HG03095 (cell line): Measurements from ENCODE around the gene GRPEL1.

Experiments
- ATAC-seq: cut with Tn5 transposase; IDR thresholded peaks from one replicate; pipeline ENCODE4 v1.9.1; 2021; ENCODE audit warnings: moderate library complexity; ENCODE audit not compliant: unreplicated experiment

The GRPEL1 gene

GRCh38 chr4:7025040-7025602, 42.7 kb downstream of the GRPEL1 start:
- no peak for ATAC-seq

GRCh38 chr4:7024336-7024890, 43.5 kb downstream of the GRPEL1 start:
- no peak for ATAC-seq

- no peak for ATAC-seq
These were observed 44.0 kb downstream of the GRPEL1 start for GRCh38 chr4:7023901-7024300.

GRCh38 chr4:7023486-7023885, 44.4 kb downstream of the GRPEL1 start:
- no peak for ATAC-seq

DNA sequence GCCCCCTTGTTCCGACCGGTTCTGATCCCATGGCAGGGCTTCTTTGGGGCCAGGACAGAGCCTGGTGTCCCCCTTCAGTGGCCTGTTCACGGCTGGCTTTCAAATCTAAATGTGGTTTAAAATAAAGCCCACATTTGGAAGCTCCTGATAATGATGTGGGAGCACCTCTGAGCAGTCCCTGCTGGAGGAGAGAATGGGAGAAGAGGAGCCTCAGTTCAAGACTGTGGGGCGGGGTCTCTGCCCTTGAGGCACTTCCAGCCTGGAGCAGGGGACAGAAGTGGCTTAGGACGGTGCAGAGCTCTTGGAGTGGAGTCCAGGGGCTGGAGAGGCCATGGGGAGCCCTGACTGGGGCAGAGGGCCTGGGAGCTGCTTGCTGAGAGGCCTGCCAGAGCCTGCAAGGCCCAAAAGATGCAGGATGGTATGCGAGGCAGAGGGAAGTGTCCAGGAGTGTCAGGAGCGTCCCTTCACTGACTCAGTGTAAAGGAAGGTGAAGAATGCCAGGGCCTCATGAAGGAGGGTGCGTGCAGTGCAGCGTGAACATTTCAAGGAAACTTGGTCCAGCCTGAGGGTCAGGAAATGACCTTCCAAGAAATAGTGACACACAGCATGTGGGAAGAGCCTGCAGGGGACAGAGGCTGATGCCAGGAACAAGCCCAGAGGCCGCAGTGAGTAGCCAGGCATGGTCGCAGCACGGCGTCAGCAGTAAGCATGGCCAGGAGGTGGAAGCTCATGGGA, 45.8 kb downstream of the GRPEL1 start:
- ATAC-seq, result no peak

DNA sequence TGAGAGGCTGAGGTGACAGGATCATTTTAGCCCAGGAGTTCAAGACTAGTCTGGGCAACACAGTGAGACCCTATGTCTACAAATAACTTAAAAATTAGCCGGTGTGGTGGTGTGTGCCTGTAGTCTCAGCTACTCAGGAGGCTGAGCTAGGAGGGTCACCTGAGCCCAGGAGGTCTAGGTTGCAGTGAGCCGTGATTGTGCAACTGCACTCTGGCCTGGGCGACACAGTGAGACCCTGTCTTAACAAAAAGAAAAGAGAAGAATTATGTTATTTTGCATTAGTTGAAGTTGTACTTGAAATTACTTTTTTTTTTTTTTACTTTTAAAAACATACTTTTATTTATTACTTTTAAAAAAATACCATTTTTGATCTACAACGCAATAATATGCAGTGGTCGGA, 46.5 kb downstream of the GRPEL1 start:
- ATAC-seq, result no peak

GRCh38 chr4:7020856-7021255, 47.0 kb downstream of the GRPEL1 start:
- ATAC-seq, result no peak

DNA sequence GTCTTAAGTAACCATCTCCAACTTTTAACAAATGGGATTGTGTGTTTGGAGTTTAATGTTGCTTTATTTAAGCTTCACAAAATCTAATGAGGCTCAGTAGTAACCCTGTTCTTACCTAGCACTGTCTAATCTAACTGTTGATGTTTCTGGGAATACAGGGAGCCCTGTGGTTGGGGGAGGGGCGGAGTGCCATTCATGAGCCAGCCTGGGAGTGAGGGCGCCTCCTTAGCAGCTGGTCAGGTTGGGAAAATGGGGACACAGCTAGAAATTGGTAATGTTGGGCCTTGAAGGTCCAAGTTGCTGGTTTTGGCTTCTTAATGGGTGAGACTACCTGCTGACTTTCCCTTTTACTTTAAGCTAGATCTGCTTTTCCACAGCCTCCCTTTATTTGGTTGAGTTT, 47.6 kb downstream of the GRPEL1 start:
- ATAC-seq, result no peak

DNA sequence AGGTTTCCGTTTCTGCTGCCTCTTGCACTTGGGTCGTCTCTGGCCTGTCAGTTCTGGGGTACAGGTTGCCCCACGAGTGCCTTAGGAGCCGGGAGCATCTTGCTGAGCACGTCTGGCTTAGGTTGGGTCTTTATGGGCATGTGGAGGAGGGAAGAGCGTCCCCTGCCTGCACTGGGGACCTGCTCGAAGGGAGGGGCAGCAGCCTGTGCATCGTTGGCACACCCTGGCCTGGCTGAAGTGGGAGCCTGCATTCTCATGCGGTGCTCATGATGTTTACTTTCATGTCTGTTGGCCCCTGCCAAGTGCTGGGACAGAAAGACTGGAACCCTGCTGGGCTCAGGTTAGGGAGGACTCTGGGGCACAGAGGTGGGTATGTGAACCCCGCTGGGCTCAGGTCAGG, 48.5 kb downstream of the GRPEL1 start:
- ATAC-seq, result no peak

GRCh38 chr4:7018281-7018680, 49.6 kb downstream of the GRPEL1 start:
- no peak for ATAC-seq

DNA sequence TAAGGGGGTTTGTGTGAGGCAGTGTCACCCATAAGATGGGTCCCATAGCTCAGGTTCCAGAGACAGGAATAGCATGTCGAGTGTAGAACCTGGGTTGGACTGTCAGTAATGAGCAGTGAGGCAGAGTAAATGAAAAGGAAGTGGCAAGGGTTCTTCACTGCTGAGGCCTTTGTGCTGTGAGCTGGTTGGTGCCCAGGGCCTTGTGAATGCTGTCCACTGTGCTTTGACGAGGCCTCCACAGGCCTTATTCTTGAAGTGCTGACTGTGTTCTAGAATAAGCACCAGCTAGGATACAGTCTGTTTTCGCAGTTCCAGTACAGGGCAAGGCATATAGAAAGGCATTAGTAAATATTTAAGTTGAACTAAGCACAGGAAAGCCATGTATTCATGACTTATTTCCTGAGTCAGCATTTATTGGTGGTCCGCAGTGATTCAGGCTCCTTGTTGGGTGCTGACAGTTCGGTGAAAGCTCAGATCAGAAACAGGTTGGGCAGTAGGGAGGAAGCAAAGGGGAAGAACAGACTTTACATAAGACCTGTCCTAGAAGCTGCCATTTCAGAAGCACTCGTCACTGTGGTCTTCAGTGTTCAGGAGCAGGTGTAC, 50.3 kb downstream of the GRPEL1 start:
- no peak for ATAC-seq

- no peak for ATAC-seq
These were observed 51.4 kb downstream of the GRPEL1 start for GRCh38 chr4:7016512-7016911.

GRCh38 chr4:7016086-7016485, 51.8 kb downstream of the GRPEL1 start:
- ATAC-seq, result no peak

DNA sequence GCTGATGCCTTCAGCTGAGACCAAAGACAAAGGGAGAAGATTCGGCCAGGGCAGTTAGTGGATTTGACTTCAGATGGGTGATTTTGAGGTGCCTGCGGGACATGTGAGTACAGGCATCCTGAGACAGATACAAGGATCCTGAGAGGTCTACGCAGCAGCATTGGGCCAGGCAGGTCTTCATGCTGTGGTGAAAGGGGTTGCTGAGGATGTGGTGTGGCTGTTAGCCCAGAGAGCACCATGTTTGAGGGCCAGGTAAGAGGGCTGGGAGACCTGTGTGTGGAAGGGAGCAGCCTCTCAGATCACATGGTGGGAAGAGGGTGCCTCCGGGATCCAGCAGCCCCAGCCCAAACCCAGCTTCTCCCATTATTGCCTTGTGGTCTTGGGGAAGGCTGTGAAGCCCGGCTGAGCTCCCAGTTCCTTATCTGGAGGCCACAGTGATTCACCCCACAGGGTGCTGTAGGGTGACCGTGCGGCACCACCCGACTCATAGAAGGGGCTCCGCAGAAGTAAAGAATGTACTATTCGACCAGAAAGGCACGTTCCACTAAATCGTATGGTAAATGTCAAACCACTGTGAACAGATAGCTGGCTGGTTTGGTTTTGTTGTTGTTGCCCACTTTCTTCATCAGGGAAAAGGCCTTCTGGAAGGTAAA, 52.4 kb downstream of the GRPEL1 start:
- no peak for ATAC-seq

- ATAC-seq, result no peak
These were observed 53.0 kb downstream of the GRPEL1 start for GRCh38 chr4:7014815-7015214.

DNA sequence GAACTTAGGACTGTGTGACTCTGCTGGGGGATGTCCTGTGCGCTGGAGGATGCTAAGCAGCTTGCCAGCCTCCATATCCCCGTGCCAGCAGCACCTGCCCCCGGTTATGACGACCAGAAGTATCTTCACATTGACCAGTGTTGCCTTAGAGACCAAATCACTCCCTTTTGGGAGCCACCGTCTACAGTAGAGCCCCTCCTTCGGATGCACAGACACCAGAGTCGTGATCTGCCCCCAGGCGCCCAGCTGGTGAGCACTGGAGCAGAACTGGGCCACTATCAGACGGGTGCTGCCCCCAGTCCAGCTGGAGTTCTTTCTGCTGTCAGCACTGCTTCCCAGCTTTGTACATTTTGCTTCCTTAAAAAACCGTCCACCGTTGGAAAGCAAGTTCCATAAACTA, 54.7 kb downstream of the GRPEL1 start:
- no peak for ATAC-seq

DNA sequence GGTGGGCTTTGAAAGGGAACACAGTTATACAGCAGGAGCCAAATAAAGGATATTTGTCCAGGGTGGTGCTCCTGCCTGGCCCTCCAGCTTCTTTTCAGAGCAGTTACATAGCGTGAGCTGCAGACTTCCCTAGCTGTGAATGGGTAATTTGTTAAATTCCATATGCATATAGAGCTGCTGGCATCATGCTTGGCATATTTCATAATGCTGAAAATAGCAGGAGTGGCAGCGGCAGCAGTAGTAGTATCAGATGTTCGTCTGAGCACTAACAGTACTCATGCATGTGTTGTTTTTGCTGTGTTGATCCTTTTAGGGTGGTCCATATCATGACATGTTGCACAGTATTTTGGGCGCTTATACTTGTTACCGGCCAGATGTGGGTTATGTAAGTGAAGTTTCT, 58.3 kb downstream of the GRPEL1 start:
- no peak for ATAC-seq
